COLO668 (cell line): ENCODE measurements around the gene AP4B1.
"Not testable (repeated sequence)": the region's sequence is repeated elsewhere in the genome, so short reads cannot be mapped to it uniquely, and the experiment has no call there.

Experiments used
- DNase-seq: peaks from one replicate; lab custom pipeline; 2025; ENCODE audit not compliant: unreplicated experiment; lab: John Stamatoyannopoulos, UW

Gene AP4B1

DNA sequence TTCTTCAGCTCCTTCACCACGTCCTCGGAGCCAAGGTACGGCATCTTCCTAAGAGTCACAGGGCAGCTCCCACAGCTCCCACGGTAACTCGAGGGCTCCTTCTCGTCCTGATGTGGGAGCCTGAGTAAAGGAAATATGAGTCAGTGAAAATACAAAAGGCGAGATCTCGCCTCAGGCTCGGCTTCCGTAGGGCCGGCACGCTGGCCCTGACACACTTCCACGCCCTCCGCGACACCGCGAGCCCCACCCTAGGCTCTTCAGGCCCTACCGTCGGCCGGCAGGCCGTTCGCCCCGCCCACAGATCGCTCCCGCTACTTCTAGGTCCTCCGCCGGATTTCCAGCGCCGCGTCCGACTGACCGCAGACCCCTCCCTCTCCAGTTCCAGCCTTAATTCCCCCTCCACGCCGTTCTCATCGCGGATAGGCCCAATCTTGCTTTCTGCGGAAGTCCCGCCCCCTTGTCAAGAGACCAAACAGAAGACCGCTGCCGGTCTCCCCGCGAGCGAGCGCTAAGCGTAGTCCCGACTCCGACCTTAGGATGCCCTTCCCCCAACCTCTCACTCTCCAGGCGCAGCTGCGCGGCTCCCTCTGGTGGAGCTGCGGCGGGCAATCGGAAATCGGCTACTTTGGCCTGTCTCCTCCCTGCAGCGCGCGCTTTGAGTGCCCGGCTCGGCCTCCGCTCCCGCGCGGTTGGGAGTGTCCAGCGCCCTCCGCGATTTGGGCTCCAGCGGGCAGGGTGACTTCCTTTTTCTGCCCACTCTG, at the start of gene AP4B1, which contains the start of gene DCLRE1B:
TSS of gene AP4B1 (minus strand) at position 126 of the 761 bp plus-strand sequence. CDS start at position 44, 82 bp downstream.
TSS of gene DCLRE1B (plus strand) at position 653 of the 761 bp plus-strand sequence. CDS start 261 bp downstream, outside the sequence.
- DNase-seq: peak; percentile 100

DNA sequence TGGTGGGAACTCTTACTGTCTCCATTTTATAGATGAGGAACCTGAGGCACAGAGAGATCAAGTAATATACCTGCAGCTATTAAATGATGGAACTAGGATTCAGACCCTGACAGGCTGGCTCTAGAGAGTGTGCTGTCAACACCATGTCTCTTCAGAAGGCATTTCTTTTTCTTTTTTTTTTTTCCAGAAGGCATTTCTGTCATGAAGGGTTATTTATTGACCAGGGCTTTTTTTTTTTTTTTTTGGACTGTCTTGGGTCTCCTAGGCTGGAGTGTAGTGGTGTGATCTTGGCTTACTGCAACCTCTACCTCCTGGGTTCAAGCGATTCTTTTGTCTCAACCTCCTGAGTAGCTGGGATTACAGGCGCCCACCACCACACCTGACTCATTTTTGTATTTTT, 47.1 kb upstream of the AP4B1 start:
- no peak for DNase-seq

DNA sequence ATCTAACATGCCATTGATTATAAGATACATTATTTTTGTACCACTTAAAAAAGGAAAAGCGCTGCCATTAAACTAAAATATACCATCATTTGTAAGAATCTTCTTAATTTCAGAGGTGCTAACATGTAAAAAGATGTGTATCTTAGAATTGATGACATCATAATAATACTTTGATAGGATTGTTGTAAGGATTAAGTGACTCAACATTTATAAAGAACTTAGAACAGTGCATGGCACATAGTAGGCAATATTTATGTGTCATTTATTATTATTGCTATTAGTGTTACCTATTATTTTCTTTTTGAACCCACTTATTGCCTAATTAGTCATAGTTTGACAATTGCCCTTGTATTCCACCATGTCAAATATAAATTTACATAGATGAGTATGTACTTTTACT, 46.3 kb upstream of the AP4B1 start:
- no peak for DNase-seq

DNA sequence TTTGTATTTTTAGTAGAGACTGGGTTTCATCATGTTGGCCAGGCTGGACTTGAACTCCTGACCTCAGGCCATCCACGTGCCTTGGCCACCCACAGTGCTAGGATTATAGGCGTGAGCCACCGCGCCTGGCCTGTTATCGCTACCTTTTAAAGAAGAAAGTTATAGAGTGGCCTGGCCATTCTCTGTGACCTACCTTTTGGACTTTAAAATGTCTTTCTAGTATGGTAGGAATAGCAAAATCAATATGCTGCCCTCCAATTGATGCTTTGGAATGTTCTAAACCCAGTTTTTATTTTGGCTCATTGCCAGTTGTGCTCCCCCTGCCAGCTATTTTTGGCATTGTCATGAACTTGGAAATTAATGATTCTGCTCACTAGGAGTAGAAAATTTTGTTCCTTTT, 44.4 kb upstream of the AP4B1 start:
- DNase-seq: no peak

DNA sequence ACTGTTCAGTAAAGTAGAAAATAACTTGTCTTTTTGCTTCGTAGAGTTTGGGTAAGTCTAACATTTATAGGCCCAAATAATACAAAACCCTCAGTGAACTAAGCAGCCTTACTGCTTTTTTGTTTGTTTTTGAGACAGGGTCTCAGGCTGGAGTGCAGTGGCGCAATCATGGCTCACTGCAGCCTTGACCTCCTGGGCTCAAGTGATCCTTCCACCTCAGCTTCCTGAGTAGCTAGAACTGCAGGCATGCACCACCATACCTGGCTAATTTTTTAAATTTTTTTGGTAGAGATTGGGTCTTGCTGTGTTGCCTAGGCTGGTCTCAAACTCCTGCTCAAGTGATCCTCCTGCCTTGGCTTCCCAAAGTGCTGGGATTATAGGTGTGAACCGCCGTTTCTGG, 43.6 kb upstream of the AP4B1 start:
- DNase-seq: not testable (repeated sequence)

DNA sequence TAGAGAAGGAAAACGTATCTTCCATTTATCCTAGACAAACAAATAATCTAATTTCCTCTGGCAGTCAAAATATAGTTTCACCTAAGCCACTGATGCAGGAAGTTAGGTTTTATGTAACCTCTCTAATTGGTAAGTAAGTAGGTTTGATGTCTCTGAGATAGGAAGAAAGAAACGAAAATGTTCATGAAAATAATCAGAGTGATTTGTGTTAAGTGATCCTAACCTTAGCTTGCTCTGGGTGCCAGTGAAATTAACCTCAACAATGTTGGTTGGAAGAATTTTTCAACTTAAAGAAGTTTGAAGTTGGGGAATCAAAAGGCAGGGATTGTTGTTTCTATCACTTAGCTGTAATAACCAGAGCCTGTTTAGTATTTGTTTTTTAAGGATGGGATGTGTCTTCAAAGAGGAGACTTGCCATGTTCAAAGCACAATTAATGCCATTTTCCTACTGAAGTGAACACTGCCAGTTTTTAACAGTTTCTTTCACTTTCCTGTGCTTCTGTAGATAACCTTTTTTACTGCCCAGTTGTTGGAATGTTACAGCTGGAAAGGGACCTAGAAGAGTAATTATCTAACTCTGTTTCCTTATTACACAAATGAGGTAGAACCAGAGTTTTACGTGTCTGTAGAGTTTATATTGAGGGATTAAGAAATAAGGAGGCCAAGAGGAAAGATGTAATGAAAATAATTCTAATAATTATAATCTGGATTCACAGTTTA, 42.9 kb upstream of the AP4B1 start:
- DNase-seq: no peak

DNA sequence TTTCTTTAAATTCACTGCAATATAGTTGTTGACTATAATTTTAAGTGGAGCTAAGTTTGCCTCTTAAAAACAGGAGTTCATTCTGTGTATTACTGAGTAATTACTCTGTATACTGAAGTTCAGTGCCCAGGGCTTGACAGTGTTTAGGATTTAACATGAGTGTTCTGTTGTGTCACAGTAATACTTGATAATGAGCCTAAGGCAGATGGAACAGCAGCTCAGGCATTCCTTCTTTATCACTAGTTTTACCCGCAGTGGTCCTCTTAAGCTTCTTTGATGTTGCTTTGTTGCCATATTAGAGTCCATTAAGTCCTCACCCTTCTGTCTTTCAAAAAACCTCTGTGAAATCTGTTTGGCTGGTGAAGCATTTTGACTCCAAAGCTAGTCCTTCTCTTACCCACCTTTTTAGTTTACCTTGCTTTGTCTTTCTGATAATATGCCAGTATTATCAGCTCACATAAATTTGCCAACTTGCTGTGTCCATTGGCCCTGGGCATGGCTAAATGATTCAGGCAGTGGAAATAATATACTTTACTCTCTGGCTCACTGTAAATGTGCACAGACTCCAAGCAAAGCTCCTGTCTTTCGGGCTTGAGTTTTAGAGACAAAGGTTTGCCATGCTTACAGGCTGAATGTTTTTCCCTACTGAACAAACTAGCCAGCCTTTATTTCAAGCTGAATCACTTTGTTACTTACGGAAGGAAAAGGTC, 42.2 kb upstream of the AP4B1 start:
- no peak for DNase-seq

DNA sequence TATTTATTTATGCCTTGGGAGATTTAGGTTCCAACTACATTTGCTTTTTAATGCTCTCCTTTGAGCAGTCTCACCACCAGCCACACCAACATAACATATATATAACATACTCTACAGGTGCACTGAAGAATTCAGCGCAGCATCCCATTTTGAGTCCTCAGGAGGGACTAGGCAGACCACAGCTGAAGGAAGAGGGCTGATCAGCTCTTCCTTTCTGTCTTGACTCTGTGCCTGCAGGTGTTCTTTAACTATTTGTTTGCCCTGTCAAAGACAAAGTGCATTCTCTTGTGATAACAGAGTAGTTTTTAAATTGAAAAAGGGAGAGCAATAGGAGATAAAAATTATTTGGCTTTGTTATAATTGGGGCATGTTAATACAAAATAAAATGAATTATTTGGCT, 41.5 kb upstream of the AP4B1 start:
- no peak for DNase-seq

DNA sequence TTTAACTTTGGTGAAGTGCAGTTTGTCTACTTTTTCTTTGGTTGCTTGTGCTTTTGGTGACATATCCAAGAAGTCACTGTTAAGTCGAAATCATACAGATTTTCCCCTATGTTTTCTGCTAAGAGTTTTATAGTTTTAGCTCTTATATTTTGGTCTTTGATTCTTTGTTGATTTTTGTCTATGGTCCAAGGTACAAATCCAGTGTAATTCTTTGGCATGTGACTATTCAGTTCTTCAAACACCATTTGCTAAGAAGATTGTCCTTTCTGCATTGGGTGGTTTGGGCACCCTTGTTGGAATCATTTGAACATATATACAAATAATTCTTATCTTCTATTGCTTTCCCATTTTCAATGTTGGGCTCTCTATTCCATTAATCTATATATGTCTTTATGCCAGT, 40.7 kb upstream of the AP4B1 start:
- no peak for DNase-seq

DNA sequence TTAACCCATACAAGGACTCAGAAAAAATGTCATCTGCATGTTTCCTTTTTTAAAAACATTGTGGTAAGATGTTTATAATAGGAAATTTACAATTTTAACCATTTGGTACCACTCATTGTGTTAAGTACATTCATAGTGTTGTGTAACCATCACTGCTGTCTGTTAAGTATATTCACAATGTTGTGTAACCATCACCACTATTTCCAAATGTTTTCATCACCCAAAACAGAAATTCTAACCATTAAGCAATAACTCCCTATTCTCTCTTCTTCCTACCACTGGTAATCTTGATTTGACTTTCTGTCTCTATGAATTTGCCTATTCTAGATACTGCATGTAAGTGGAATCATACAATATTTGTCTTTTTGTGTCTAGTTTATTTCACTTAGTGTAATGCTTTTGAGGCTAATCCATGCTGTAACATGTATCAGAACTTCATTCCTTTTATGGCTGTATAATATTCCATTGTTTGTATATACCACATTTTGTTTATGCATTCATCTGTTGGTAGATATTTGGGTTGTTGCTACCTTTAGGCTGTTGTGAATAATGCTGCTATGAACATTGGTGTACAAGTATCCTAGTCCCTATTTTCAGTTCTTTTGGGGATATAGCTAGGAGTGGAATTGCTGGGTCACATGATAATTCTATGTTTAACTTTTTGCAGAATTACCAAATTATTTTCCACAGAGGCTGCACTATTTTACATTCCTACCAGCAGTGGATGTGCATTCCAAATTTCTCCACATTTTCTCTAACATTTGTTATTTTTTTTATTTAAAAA, 38.6 kb upstream of the AP4B1 start:
- DNase-seq: no peak

DNA sequence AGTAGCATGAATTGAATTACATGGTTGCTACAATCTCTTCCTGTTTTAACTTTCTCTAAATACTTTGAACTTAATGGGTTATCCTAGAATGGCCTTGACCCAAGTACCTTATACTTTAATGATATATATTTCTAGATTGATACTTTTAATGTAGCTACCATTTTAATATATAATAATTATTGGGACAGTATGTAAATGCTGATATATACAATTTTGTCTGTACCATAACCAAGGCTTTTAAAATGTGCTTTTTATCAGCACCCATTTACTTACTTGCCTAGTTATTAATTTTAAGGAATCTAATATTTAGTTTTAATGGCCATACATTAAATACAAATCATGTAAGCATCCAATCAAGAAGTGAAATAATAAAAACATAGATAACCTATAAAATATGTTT, 37.9 kb upstream of the AP4B1 start:
- no peak for DNase-seq

DNA sequence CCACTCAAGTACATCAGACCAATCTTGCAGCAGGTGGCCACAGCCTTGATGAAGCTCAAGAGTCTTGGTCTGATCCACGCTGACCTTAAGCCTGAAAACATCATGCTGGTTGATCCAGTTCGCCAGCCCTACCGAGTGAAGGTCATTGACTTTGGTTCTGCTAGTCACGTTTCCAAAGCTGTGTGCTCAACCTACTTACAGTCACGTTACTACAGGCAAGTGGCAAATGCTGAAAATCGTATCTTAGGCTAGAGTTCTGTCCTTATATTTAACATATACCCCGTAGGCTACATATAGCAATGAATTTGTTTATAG, 36.6 kb upstream of the AP4B1 start:
- no peak for DNase-seq

DNA sequence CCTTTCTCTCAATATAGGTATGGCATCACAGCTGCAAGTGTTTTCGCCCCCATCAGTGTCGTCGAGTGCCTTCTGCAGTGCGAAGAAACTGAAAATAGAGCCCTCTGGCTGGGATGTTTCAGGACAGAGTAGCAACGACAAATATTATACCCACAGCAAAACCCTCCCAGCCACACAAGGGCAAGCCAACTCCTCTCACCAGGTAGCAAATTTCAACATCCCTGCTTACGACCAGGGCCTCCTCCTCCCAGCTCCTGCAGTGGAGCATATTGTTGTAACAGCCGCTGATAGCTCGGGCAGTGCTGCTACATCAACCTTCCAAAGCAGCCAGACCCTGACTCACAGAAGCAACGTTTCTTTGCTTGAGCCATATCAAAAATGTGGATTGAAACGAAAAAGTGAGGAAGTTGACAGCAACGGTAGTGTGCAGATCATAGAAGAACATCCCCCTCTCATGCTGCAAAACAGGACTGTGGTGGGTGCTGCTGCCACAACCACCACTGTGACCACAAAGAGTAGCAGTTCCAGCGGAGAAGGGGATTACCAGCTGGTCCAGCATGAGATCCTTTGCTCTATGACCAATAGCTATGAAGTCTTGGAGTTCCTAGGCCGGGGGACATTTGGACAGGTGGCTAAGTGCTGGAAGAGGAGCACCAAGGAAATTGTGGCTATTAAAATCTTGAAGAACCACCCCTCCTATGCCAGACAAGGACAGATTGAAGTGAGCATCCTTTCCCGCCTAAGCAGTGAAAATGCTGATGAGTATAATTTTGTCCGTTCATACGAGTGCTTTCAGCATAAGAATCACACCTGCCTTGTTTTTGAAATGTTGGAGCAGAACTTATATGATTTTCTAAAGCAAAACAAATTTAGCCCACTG, 36.0 kb upstream of the AP4B1 start:
- no peak for DNase-seq

DNA sequence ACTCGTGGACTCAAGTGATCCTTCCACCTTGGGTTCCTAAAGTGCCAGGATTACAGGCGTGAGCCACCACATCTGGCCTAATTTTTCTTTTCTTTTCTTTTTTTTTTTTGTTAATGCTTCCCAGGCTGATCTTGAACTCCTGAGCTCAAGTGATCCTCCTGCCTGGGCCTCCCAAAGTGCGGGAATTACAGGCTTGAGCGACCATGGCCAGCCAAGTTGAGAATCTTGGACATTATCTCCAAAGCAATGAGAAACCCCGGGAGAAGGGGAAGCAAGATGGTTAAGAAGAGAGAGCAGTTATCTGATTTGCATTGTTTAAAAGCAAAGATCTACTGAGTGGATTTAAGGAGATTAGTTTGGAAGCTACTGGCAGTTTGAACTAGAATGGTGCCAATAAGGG, 33.6 kb upstream of the AP4B1 start:
- DNase-seq: no peak

DNA sequence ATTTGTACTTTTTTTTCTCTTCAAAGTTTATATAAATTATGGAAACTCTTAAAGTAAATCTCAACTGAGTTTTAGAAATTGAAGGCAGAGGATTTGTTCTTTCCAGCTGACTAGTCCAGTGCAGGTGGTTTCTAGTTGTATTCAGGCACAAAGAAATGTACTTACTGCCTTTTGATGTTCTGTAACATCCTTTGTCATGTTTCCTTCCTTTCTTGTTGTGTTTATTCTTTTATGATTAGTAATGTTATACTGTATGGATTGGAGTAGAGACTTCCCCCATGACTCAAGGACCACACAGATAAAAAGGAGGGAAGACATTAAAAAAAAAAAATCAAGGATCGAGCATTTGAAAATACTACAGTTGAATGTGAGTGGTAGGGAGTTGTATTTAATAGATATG, 32.5 kb upstream of the AP4B1 start:
- DNase-seq: no peak

DNA sequence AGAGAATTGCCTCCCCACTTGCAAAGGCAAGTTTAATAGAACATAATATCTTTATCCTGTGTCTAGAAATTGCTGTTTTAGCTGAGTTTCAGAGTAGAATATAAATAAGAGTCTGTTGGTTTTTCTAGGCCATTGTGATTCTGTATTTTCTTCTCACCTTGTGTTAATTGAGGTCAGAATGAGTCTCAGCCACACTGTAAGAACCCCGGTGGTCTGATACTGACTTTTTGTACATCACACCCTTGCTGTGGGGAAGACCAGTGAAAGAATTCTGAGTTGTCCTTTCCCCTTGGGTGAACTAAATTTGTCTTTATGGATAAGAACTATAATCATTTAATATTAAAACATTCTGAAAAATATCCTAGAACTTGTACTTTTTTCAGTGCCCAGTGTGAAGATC, 31.4 kb upstream of the AP4B1 start:
- DNase-seq: no peak

DNA sequence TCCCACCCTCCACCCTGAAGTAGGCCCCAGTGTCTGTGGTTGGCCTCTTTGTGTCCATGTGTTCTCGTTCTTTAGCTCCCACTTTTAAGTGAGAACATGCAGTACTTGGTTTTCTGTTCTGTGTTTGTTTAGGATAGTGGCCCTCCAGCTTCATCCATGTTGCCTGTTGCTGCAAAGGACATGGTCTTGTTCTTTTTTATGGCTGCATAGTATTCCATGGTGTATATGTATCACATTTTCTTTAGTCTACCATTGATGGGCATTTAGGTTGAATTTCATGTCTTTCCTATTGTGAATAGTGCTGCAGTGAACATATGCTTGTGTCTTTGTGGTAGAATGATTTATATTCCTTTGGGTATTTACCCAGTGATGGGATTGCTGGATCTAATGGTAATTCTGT, 30.6 kb upstream of the AP4B1 start:
- DNase-seq: no peak

DNA sequence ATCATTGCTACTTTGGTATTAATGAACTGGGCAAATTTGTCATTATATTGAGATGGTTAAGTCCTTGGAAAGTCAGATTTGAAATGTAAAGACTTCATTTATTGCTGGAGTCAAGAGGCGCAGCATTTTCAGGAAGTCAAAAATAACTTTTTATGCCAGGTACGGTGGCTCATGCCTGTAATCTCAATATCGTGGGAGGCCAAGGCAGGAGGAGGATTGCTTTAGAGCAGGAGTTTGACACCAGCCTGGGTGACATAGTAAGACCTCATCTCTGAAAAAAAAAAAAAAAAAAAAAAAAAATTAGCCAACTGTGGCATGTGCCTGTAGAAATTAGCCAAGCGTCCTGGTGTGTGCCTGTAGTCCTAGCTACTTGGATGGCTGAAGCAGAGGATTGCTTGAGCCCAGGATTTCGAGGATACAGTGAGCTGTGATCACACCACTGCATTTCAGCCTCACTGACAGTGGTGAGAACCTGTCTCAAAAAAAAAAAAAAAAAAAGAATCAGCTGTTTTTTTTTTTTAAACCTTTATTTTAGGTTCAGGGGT, 30.0 kb upstream of the AP4B1 start:
- no peak for DNase-seq

DNA sequence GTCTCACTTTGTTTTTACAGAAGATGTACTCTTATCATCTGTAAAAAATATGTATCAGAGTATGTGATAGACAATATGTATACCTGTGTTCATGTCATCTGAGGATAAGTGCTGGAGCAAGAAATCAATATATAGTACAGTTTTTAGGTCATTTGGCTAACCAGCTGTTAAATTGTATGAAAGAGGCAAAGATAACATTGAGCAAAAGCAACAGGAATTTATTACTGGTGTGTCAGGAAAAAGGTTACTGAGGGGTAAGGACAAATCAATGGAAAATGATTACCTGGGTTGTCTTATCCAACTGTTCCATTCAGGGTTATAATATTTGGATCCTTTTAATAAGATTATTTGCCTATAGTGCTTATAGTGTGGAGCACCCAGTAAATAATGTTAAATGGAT, 29.4 kb upstream of the AP4B1 start:
- DNase-seq: no peak

DNA sequence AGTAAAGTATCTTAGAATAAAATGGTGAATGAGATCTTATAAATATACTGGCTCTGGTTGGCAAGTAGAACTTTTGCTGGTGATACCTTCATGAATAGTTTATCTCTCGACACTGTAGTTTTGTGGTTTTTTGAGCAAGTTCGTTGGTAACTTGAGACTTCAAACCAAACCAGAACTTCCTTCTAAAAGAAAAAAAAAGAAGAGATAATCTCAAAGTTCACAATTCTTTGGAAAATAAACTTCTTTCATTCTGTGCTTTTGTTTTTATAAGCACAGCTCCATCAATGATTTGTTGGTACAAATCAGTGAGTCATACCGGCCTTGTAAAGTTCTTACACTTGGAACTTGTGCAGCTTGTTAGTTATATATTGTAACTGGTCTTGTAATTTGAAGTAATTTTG, 26.9 kb upstream of the AP4B1 start:
- no peak for DNase-seq
